ENCODE data around the gene TEAD1.

DNA sequence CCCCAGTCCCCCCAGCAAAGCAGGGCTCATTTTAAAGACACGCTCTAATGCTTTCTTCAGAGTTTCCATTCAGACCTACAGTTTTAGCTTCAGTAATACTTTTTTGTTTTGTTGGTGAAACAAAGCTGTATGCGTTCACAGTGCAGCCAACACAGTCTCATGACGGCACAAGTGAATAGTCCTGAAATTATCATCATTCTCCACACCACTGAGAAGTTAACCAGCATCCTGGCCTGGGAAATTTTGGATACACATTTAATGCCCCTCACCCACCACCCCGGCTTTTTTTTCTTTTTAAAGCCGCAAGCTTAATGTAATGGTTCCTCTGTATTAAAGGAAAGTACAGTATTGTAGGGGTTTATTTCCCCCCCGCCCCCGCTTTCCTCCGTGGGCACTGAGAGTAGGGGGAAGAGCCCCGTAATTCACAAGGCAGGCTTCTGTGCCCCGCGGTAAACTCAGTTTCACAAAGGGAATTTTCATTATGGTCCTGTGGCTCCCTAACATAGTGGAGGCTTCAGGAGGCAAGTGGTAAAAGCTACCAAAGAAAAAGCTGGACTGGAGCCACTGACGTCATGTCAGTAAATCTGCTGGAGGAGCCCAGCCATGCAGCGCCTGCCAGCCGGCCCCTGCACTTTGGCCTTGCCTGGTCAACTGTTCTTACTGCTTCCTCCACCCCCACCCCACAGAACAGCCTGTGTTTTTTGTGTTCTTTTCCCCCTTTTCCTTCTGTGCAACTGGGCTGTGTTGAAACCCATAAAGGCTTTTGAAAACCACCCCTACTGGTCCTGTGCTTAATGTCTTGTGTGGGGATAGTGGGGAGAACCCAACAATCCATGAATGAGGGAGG lies 18.2 kb downstream of the TEAD1 start:
- TF ChIP-seq, protein P1, sequence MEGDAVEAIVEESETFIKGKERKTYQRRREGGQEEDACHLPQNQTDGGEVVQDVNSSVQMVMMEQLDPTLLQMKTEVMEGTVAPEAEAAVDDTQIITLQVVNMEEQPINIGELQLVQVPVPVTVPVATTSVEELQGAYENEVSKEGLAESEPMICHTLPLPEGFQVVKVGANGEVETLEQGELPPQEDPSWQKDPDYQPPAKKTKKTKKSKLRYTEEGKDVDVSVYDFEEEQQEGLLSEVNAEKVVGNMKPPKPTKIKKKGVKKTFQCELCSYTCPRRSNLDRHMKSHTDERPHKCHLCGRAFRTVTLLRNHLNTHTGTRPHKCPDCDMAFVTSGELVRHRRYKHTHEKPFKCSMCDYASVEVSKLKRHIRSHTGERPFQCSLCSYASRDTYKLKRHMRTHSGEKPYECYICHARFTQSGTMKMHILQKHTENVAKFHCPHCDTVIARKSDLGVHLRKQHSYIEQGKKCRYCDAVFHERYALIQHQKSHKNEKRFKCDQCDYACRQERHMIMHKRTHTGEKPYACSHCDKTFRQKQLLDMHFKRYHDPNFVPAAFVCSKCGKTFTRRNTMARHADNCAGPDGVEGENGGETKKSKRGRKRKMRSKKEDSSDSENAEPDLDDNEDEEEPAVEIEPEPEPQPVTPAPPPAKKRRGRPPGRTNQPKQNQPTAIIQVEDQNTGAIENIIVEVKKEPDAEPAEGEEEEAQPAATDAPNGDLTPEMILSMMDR (IDR thresholded peaks at IDR 0.05): no peak
- peak; percentile 65 for TF ChIP-seq POLR2A (IDR thresholded peaks at IDR 0.05)
